ENCODE measurements around the gene LCN10.
"Not testable (repeated sequence)": the region's sequence is repeated elsewhere in the genome, so short reads cannot be mapped to it uniquely, and the experiment has no call there.

The LCN10 gene

GRCh38 chr9:136771907-136772415 is 29.2 kb upstream of the LCN10 start:
- no peak for DNase-seq

DNA sequence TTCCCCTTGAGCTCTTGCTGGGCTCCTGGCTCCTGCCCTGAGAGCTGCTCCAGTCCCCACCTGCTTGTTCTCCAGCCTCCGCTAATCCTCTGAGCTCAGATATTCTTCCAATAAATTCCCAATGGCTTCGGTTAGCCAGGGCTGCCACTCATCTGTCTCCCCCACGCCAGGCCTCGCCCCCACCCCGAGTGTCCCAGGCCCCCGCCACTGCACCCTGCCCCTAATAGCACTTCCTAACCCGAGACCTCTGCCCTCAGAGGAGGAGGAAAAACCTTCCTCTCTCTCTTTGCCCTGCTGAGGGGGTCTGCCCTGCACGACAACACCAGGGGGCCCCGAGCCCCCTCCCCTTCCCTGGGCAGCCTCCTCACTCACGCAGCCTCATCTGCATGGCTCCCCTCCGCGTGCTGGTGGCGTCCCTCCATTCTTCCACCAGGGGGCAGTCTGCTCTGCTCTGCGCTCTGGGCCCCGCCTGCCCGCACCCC is 27.0 kb upstream of the LCN10 start:
- DNase-seq: peak; percentile 78

GRCh38 chr9:136766410-136767120 is 23.8 kb upstream of the LCN10 start:
- DNase-seq: peak; percentile 60

- not testable (repeated sequence) for DNase-seq
These were observed 23.1 kb upstream of the LCN10 start for GRCh38 chr9:136765745-136766409.

- DNase-seq: no peak
These were observed 22.3 kb upstream of the LCN10 start for GRCh38 chr9:136765041-136765440.

DNA sequence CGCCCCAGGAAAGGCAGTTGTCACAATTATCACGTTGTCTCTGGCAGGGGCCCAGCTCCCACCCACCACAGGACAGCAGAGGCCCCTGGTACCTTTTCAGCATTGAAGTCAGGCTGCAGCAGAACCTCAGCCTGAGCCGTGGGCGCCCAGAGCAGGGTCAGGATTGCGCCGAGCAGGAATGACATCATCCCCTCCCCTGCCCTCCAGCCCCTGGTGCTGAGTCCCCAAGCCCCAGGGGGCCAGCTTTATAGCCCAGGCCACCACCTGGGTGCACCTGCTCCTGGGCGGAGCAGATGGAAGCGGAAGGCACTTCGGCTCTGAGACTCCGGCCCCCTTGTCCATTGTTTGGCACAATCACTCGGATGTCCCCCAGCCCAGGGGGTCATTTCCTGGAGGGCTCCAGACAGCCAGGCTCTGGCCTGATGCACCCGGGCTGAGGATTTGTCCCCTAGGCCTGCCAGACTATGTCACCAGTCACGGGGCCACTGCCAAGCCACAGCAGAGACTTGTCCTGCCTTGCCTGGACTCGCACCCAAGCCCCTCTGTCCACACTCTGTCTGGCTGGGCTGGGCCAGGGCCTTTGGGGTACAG is 21.7 kb upstream of the LCN10 start, which contains the start of gene LCN15:
TSS of gene LCN15 (minus strand) at position 218 of the 591 bp plus-strand sequence. CDS start at position 188, 30 bp downstream.
- DNase-seq: no peak

- DNase-seq: no peak
These were observed 20.9 kb upstream of the LCN10 start for GRCh38 chr9:136763649-136764035.

- DNase-seq: peak; percentile 80
These were observed 20.3 kb upstream of the LCN10 start for GRCh38 chr9:136762915-136763648.

- no peak for DNase-seq
These were observed 19.5 kb upstream of the LCN10 start for GRCh38 chr9:136762221-136762691.

- DNase-seq: no peak
These were observed 18.8 kb upstream of the LCN10 start for GRCh38 chr9:136761545-136761981.

GRCh38 chr9:136760834-136761544 is 18.2 kb upstream of the LCN10 start:
- DNase-seq: peak; percentile 56

DNA sequence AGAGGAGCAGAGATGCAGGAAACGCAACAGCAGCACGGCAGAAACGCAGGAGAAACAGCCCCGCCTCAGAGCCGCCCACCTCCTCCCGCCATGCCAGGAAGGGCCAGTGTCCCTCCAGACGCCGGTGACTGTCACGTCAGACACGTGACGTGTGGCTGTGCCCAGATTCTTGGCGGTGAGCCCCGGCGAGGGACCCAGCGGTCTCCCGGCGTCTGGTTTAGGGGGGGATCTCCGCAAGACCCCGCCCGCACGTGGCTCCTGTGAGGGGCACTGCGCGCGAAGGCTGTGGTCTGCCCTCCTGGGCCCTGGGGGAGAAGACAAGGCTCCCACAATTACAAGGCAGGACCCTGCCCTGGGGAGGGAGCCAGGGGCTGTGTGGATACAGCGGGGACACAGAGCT is 17.7 kb upstream of the LCN10 start:
- DNase-seq: no peak

- DNase-seq: no peak
These were observed 16.9 kb upstream of the LCN10 start for GRCh38 chr9:136759436-136760325.

DNA sequence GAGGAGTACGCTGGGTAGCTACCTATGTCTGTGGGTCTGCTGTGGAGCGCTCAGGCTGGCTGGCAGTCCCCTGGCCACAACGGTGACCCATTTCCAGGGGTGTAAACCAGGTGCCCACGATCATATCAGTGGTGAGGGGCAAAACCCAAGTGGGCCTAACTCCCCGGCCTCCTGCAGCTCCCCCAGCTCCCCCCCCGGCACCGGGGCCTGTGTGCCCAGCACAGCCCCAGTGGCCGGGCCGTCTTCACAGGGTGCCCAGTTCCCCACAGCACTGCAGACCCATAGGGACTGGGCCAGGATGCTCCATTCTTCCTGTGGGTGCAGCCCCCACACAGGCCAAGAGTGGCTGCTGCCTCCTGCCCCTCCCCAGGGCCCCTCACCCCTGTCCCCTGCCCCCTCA is 16.3 kb upstream of the LCN10 start:
- no peak for DNase-seq

DNA sequence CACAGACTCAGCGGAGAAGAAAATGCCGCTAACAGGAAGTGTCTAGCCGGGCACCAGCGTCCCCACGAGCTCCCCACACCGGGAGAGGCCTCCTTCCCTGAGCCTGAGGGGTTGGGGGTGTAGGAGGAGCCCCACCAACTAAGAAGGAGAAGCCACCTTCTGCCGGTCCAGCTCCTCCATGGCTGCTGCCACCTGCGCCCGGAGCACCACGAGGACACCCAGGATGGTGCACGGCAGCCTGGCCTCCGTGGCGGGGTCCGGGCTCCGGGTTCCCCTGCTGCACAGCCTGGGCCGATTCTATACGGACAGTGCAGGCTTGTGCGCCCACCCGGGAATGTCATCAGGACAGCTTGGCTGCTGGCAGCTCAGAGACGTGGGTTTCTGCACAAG is 15.0 kb upstream of the LCN10 start:
- no peak for DNase-seq

- DNase-seq: no peak
These were observed 14.6 kb upstream of the LCN10 start for GRCh38 chr9:136757328-136757727.

- DNase-seq: no peak
These were observed 14.1 kb upstream of the LCN10 start for GRCh38 chr9:136756836-136757235.

DNA sequence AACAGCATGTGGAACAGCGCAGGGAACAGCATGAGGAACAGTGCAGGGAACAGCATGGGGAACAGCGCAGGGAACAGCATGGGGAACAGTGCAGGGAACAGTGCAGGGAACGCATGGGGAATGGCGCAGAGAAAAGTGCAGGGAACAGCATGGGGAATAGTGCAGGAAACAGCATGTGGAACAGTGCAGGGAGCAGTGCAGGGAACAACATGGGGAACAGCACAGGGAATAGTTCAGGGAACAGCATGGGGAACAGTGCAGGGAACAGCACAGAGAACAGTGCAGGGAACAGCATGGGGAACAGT is 13.3 kb upstream of the LCN10 start:
- no peak for DNase-seq

- not testable (repeated sequence) for DNase-seq
These were observed 12.8 kb upstream of the LCN10 start for GRCh38 chr9:136755302-136756133.

GRCh38 chr9:136754626-136755301 is 12.0 kb upstream of the LCN10 start:
- no peak for DNase-seq
